ENCODE measurements around the gene TMEM132D.

Gene TMEM132D

GRCh38 chr12:129635021-129635685 lies 268.7 kb downstream of the TMEM132D start:
- Mint-ChIP-seq H3K27ac (no peak overlapping the region), H3K4me1 (no peaks in the 10 kb centered on the region), H3K27me3 (no peaks in the 10 kb centered on the region), H3K9me3 (no peaks in the 10 kb centered on the region), H3K4me3 (no peak overlapping the region), H3K36me3 (no peaks in the 10 kb centered on the region)
- ATAC-seq: no peak

- Mint-ChIP-seq H3K4me3 (no peak overlapping the region), H3K36me3 (no peaks in the 10 kb centered on the region), H3K27me3 (no peaks in the 10 kb centered on the region), H3K4me1 (no peaks in the 10 kb centered on the region), H3K9me3 (no peaks in the 10 kb centered on the region), H3K27ac (no peak overlapping the region)
- no peak for ATAC-seq
These were observed 272.5 kb downstream of the TMEM132D start for GRCh38 chr12:129631316-129631715.

- no peaks in the 10 kb centered on the region for H3K9me3 Mint-ChIP-seq
- H3K27ac Mint-ChIP-seq: no peak overlapping the region
- H3K4me1 Mint-ChIP-seq: no peaks in the 10 kb centered on the region
- no peak overlapping the region for H3K4me3 Mint-ChIP-seq
- no peak for ATAC-seq
- no peaks in the 10 kb centered on the region for H3K36me3 Mint-ChIP-seq
- H3K27me3 Mint-ChIP-seq: no peaks in the 10 kb centered on the region
These were observed 273.9 kb downstream of the TMEM132D start for GRCh38 chr12:129629901-129630300.

- H3K27me3 Mint-ChIP-seq: no peaks in the 10 kb centered on the region
- H3K4me1 Mint-ChIP-seq: no peaks in the 10 kb centered on the region
- no peak overlapping the region for H3K27ac Mint-ChIP-seq
- no peak for ATAC-seq
- no peak overlapping the region for H3K4me3 Mint-ChIP-seq
- peaks cover 5% of the 10 kb centered on the region for H3K9me3 Mint-ChIP-seq
- H3K36me3 Mint-ChIP-seq: no peaks in the 10 kb centered on the region
These were observed 281.3 kb downstream of the TMEM132D start for GRCh38 chr12:129622566-129622965.

- no peak for ATAC-seq
- H3K9me3 Mint-ChIP-seq: peaks cover 10% of the 10 kb centered on the region
- no peaks in the 10 kb centered on the region for H3K4me1 Mint-ChIP-seq
- no peaks in the 10 kb centered on the region for H3K36me3 Mint-ChIP-seq
- H3K27ac Mint-ChIP-seq: no peak overlapping the region
- no peaks in the 10 kb centered on the region for H3K27me3 Mint-ChIP-seq
- no peak overlapping the region for H3K4me3 Mint-ChIP-seq
These were observed 284.6 kb downstream of the TMEM132D start for GRCh38 chr12:129619271-129619670.

- H3K4me3 Mint-ChIP-seq: no peak overlapping the region
These were observed 286.0 kb downstream of the TMEM132D start for GRCh38 chr12:129617849-129618248.

GRCh38 chr12:129615001-129615400 lies 288.8 kb downstream of the TMEM132D start:
- no peak overlapping the region for H3K4me3 Mint-ChIP-seq
- no peak for ATAC-seq

More at GRCh38 chr12:129617849-129618248, 286.0 kb downstream of the TMEM132D start:
- Mint-ChIP-seq H3K9me3 (peaks cover 14% of the 10 kb centered on the region), H3K27me3 (no peaks in the 10 kb centered on the region), H3K4me1 (no peaks in the 10 kb centered on the region), H3K36me3 (no peaks in the 10 kb centered on the region), H3K27ac (no peak overlapping the region)
- no peak for ATAC-seq

GRCh38 chr12:129614221-129614885 lies 289.5 kb downstream of the TMEM132D start:
- H3K36me3 Mint-ChIP-seq: no peaks in the 10 kb centered on the region
- peaks cover 10% of the 10 kb centered on the region for H3K9me3 Mint-ChIP-seq
- H3K27ac Mint-ChIP-seq: no peak overlapping the region
- H3K27me3 Mint-ChIP-seq: no peaks in the 10 kb centered on the region
- no peak overlapping the region for H3K4me3 Mint-ChIP-seq
- ATAC-seq: no peak
- no peaks in the 10 kb centered on the region for H3K4me1 Mint-ChIP-seq

More at GRCh38 chr12:129615001-129615400, 288.8 kb downstream of the TMEM132D start:
- no peak overlapping the region for H3K27ac Mint-ChIP-seq
- no peaks in the 10 kb centered on the region for H3K27me3 Mint-ChIP-seq
- peaks cover 10% of the 10 kb centered on the region for H3K9me3 Mint-ChIP-seq
- H3K4me1 Mint-ChIP-seq: no peaks in the 10 kb centered on the region
- H3K36me3 Mint-ChIP-seq: no peaks in the 10 kb centered on the region

- Mint-ChIP-seq H3K27me3 (no peaks in the 10 kb centered on the region), H3K4me3 (no peak overlapping the region), H3K27ac (no peak overlapping the region), H3K36me3 (no peaks in the 10 kb centered on the region), H3K9me3 (peaks cover 10% of the 10 kb centered on the region), H3K4me1 (no peaks in the 10 kb centered on the region)
- no peak for ATAC-seq
These were observed 290.5 kb downstream of the TMEM132D start for GRCh38 chr12:129613314-129613713.

- ATAC-seq: no peak
- Mint-ChIP-seq H3K4me1 (no peaks in the 10 kb centered on the region), H3K27ac (no peak overlapping the region), H3K36me3 (no peaks in the 10 kb centered on the region), H3K9me3 (peaks cover 5% of the 10 kb centered on the region), H3K27me3 (no peaks in the 10 kb centered on the region), H3K4me3 (no peak overlapping the region)
These were observed 293.2 kb downstream of the TMEM132D start for GRCh38 chr12:129610601-129611120.

GRCh38 chr12:129607756-129608155 lies 296.1 kb downstream of the TMEM132D start:
- Mint-ChIP-seq H3K27me3 (no peaks in the 10 kb centered on the region), H3K27ac (no peak overlapping the region), H3K9me3 (peaks cover 6% of the 10 kb centered on the region), H3K4me3 (no peak overlapping the region), H3K36me3 (no peaks in the 10 kb centered on the region), H3K4me1 (no peaks in the 10 kb centered on the region)
- no peak for ATAC-seq

- Mint-ChIP-seq H3K9me3 (peaks cover 8% of the 10 kb centered on the region), H3K36me3 (no peaks in the 10 kb centered on the region), H3K27me3 (no peaks in the 10 kb centered on the region), H3K4me1 (no peaks in the 10 kb centered on the region), H3K4me3 (no peak overlapping the region), H3K27ac (no peak overlapping the region)
- ATAC-seq: peak; percentile 34
These were observed 296.5 kb downstream of the TMEM132D start for GRCh38 chr12:129607301-129607700.

GRCh38 chr12:129606239-129606638 lies 297.6 kb downstream of the TMEM132D start:
- peaks cover 8% of the 10 kb centered on the region for H3K9me3 Mint-ChIP-seq
- H3K27me3 Mint-ChIP-seq: no peaks in the 10 kb centered on the region
- no peaks in the 10 kb centered on the region for H3K4me1 Mint-ChIP-seq
- no peak for ATAC-seq
- no peak overlapping the region for H3K27ac Mint-ChIP-seq
- no peaks in the 10 kb centered on the region for H3K36me3 Mint-ChIP-seq
- no peak overlapping the region for H3K4me3 Mint-ChIP-seq

GRCh38 chr12:129605666-129606065 lies 298.2 kb downstream of the TMEM132D start:
- no peaks in the 10 kb centered on the region for H3K36me3 Mint-ChIP-seq
- H3K4me3 Mint-ChIP-seq: no peak overlapping the region
- H3K9me3 Mint-ChIP-seq: peaks cover 8% of the 10 kb centered on the region
- H3K27ac Mint-ChIP-seq: no peak overlapping the region
- H3K4me1 Mint-ChIP-seq: no peaks in the 10 kb centered on the region
- H3K27me3 Mint-ChIP-seq: no peaks in the 10 kb centered on the region
- ATAC-seq: no peak

- no peak for ATAC-seq
- H3K36me3 Mint-ChIP-seq: no peaks in the 10 kb centered on the region
- H3K27ac Mint-ChIP-seq: no peak overlapping the region
These were observed 299.3 kb downstream of the TMEM132D start for GRCh38 chr12:129604506-129604905.

GRCh38 chr12:129599406-129599805 lies 304.4 kb downstream of the TMEM132D start:
- peaks cover 8% of the 10 kb centered on the region for H3K9me3 Mint-ChIP-seq
- no peaks in the 10 kb centered on the region for H3K36me3 Mint-ChIP-seq
- no peak for ATAC-seq
- no peaks in the 10 kb centered on the region for H3K4me1 Mint-ChIP-seq
- no peak overlapping the region for H3K4me3 Mint-ChIP-seq
- no peaks in the 10 kb centered on the region for H3K27me3 Mint-ChIP-seq
- H3K27ac Mint-ChIP-seq: no peak overlapping the region

More at GRCh38 chr12:129604506-129604905, 299.3 kb downstream of the TMEM132D start:
- peaks cover 8% of the 10 kb centered on the region for H3K9me3 Mint-ChIP-seq
- H3K4me3 Mint-ChIP-seq: no peak overlapping the region
- H3K4me1 Mint-ChIP-seq: no peaks in the 10 kb centered on the region
- no peaks in the 10 kb centered on the region for H3K27me3 Mint-ChIP-seq
